Non-pigmented ciliary epithelial cell (primary cell): Measurements from ENCODE around the gene VSTM2B.
"Not testable (repeated sequence)": the region's sequence is repeated elsewhere in the genome, so short reads cannot be mapped to it uniquely, and the experiment has no call there.

Source experiments
- DNase-seq: peaks from one replicate; pipeline ENCODE4 v3.0.0-alpha.2; 2010; ENCODE audit warnings: low read depth

Gene VSTM2B

DNA sequence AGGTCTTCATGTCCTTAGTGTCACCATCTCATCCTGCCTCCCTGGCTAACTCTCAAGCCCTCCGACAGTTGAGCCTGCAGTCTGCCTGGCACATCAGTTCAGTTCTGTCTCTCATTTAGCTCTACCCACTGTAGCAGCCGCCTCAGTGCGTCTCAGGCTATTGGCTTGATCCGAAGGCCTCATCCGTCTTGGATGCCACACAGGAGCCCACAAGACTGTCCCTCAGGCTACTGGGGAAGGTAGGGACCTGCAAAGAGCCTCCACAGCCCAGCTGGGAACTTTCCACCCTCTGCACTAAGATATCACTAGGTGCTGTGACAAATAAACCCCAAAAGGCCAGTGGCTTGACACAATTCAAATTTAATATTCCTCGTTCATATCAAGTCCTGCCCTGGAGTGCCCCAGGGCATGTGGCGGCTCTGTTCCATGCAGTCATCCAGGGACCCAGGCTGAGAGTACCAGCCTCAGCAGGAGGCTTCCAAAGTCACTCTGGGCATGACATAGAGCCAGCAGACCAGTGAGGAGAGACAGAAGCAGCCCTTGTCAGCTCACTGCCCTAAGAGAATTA, 5.7 kb downstream of the VSTM2B start:
- no peak for DNase-seq

DNA sequence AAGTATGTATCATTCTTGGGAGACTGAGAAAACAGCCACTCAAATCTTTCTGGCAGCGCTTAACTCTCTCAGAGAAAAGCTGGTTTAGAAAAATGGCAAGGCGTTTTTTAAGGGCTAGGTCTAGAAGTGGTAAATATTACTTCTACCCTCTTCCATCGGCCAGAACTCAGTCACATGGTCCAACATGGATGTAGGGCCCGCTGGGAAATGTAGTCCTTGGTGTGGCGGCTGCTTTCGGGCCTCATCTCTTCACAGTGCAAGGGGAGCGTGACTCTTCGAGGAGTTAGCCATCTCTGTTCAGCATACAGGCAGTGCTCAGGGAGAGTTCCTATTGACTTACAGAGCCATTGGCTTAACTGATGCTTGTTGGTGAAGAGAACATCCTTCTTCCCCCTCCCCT, 6.3 kb downstream of the VSTM2B start:
- no peak for DNase-seq

DNA sequence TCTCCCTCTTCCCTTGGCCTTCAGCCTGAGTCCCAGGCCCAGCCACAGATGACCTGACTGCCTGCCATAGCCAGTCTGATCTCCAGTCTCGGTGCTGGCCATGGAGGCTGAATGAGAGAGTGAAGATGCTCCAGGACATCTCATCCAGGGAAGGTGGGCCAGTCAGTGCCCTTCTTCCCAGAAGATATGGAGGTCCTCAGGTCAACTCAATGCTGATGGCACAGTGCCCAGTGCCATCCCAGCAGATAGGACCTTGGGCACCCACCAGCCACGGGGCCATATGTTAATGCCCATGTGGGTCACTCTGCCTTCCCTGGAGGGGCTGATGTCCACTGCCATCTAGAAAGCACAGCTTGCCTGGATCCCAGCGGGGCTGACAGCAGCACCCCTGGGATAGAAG, 7.2 kb downstream of the VSTM2B start:
- no peak for DNase-seq

DNA sequence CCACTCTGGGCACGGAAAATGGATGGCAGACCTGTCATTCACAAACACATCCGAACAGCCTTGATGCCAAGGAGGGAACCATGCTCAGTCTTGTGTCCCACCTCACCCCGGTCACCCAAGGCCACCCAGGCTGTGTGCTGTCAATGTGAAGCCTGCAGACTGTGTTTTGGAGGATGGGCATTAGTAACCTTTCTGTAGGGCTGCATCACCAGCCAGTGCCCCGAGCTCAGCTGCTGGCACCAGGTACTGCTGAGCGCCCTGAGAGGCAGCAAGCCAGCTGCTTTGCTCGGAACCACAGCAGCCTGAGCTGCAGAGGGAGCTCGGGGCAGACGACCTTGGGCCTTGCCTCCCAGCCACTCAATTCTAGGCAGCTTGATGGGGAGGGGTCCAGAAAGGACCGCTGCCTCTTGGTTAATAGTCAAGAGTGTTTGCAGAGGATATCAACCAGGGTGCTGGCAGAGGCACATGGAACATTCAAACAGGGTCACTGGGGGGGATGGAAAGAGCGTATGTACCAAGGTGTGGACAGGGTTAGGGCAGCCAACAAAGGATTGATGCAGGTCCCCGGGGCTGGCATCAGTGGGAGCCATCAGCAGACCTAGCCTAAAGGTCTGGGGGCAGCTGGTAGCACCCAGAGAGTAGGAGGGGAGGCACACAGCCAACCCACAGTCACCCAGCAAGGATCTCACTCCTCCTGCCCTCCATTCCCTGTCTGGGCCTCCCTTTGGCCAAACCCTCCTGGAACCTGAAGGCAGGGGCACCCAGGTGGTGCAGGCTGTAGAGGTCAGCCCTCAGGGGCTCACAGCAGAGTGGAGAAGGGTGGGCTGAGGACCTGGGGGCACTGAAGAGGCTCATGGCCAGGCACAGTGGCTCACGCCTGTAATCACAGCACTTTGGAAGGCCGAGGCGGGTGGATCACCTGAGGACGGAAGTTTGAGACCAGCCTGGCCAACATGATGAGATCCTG, 8.1 kb downstream of the VSTM2B start:
- DNase-seq: no peak

DNA sequence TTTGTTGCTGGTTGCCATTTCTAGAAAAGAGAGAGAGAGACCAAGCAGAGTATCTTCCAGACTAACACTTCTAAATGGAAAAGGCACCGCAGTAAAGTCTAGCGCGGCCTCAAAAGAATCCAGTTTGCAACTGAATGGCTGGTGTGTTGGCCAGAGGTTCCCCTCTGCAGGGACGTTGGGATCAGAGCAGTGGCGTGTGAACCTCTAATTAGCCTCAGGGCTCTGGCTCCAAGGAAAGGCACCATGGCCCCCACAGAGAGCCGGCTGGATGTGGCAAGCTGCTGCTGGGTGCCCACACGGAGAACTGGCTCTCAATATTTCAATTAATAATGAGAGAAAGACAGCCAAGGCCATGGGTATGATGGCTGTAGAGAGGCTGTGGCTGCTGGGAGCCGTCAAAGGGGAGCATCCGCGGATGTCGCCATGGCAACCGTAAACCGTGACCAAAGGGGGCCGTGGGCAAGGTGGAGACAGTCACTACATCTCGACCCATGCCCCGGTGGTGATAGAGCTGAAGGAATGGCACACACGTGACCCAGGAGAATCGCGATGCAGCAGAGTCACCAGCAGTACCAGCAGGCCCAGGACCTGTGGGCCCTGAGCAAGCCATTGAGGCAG, 9.5 kb downstream of the VSTM2B start:
- no peak for DNase-seq

DNA sequence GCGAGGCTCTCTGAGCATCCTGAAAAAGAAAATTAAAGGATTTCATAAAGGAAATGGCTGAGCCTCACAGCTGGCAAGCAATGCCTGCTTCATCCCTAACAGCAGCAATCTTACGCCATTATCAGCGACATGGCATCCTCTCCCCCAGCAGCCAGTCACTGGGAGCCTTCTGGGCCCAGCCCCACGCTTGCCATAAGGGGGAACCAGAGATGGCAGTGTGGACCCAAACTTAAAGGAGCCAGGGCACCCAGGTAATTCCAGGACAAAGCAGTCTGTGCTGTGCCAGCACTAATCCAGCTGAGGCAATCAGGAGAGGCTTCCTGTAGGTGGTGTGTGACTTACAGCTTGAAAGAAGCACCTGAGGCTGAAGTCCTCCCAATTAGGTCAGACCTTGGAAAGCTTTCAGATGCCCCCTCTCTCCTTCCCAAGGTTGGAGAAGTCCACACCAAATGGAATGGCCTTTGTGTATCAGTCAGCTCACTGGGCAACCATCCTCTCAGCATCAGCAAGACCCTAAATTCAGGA, 10.3 kb downstream of the VSTM2B start:
- no peak for DNase-seq

DNA sequence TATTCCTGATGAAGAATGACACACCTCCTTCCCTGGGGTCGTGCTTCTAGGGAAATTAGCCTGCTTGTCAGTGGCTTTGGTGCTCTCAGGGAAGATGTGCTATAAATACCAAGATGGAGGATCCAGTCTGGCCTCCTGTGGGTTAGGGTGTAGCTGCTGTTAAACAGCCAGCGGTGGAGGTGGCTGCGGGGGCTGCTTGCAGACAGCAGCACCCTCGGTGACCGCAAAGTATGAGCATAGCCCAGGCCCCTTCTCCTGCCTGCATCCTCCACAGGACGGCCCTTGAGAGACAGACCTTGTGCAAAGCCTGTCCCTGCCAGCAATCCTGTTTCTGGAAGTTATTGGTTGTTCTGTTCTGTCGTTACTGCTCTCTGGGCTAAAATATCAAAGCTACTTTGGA, 11.4 kb downstream of the VSTM2B start:
- DNase-seq: no peak

DNA sequence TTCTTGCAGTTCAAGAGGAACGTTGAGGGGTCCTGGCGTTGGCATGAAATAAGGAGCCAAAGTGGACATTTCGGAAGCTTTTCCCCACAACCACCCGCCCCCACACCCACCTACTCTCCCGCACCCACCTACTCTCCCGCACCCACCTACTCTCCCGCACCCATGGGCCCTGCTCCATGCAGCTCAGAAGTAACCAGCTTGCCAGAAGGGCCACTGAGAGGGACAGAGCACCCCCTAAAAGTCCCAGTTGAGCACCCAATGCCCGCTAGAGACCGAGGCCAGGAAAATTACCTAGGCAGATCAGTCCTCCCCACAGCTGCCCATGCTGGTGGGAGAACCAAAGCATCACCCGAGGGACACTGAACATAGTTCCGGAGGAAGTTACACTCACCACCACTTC, 11.8 kb downstream of the VSTM2B start:
- no peak for DNase-seq

DNA sequence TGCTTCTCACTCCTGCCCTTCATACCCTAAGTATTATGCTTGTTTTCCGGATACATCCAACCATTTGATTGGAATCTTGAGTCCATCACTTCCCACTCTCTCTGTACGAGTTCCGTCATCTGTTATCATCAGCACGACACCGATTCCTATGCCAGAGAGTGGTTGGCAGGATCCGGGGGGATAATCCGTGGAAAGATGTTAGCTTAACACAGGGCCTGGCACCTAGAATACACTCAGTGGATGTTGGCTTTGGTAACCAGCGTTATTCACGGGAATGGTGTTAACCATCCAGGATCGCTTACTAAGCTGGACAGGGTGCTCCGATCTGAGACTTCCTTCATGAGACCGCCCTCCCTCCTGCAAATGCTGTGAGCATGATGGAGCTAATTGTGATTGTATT, 12.4 kb downstream of the VSTM2B start:
- no peak for DNase-seq

DNA sequence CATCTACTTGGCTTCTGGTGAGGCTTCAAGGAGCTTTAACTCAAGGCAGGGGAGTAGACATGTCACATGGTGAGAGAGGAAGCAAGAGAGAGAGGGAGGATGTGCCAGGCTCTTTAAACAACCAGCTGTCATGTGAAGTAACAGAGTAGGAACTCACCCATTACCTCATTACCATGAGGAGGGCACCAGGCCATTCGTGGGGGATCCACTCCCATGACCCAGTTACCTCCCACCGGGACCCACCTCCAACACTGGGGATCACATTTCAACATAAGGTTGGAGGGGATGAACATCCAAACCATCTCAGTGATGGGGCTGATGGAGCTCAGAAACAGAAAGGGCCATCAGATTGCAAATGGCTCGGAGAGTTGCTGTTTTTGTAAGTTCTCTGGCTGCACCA, 12.9 kb downstream of the VSTM2B start:
- no peak for DNase-seq

DNA sequence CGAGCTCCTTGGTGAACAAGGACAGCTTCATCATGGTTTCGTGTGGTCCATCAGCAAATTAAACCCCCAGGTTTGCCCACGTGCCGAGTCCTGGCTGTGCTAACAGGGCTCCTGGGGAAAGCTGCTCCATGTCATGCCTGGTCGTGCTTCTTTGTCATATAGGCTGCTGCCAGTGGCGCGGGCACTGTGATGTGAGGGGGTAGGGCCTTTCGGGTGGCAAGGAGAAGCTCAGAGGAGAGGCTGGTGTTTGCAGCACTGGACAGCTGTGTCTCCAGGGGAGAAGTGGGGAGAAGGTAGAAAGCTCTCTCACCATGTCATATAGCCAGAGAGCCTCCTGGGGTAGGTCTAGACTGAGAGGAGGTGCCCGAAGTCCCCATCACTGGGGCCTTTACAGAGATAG, 13.3 kb downstream of the VSTM2B start:
- DNase-seq: no peak

DNA sequence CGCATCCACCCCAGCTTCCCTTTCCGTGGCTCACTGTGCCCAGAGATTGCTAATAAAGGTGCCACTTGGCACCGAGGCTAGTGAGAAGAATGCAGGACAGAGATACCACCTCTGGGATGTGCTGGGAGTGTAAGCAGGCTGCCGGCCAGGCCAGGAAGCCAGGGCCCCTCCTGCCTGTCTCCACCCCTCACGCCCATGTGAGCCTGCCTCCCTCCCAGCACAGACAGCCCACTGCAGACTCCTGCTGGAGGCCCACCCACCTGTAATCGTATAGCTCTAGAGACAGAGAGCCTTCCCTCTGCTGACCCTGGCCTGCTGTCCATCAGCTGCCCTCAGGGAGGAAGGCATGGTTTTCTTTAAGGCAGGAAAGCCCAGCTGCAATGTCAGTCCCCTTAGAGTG, 13.9 kb downstream of the VSTM2B start:
- no peak for DNase-seq

DNA sequence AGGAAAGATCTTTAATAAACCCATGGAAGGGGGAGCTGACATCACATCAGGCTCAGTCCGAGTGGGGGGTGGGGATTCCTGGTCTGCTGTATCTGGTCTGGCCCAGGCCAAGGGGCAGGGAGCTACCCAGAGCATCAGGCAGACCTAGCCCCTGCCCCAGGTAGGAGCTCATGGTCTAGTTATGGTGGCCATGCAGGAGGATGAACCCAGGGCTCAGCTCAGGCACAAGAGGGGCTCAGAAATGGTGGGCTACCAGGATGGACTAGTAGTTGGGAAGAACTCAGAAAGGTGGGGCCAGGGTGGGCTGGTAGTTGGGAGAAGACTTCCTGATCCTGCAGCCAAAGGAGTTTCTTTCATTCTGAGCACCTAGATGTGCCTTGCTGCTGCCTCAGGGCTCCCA, 14.3 kb downstream of the VSTM2B start:
- DNase-seq: no peak

DNA sequence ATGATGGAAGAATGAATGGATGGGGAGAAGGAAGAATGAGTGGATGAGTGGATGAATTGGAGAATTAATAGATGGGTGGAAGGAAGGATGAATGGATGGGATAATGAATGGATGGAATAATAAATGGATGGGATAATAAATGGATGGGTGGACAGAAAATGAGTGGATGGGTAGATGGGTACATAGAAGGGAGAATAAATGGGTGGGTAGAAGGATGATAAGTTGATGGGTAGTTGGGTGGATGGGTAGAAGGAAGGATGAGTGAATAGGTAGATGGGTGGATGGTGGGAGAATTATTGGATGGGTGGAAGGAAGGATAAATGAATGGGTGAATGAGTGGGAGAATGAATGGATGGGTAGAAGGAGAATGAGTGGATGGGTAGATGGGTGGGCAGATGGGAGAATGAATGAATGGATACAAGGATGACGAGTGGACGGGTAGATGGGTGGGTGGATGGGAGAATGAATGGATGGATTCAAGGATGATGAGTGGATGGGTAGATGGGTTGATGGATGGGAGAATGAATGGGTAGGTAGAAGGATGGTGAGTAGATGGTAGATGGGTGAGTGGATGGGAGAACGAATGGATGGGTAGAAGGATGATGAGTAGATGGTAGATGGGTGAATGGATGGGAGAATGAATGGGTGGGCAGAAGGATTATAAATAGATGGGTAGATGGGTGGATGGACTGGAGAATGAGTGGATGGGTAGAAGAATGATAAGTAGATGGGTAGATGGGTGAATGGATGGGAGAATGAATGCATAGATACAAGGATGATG, 15.9 kb downstream of the VSTM2B start:
- DNase-seq: no peak

DNA sequence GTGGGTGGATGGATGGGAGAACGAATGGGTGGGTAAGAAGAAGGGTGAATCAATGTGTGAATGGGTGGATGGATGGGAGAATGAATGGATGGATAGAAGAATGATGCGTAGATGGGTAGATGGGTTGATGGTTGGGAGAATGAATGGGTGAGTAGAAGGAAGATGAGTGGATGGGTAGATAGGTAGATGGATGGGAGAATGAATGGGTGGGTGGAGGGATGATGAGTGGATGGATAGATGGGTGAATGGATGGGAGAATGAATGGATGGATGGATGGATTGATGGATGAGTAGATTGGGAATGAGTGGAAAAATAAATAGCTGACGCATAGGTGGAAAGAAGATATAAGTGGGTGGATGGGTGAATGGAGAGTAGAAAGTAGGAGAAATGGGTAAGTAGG, 16.5 kb downstream of the VSTM2B start:
- DNase-seq: no peak

DNA sequence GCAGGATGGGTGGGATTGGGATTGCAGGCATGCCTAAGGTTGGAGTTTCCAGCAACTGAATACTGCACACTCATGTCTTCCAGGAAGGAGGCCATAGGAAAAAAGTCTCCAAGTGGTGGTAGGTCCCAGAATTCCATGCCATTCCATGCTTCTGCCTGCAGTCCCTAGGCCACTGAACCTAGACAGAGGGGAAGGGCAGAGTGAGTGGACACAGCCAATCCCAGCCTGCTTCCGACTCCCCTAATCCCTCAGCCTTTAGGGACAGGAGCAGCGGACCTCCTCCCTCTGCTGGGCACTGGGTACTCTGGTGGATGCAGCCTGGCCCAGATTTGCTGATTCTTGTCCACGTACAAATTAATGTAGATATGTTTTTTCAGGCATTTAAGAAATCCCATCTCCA, 17.0 kb downstream of the VSTM2B start:
- no peak for DNase-seq

DNA sequence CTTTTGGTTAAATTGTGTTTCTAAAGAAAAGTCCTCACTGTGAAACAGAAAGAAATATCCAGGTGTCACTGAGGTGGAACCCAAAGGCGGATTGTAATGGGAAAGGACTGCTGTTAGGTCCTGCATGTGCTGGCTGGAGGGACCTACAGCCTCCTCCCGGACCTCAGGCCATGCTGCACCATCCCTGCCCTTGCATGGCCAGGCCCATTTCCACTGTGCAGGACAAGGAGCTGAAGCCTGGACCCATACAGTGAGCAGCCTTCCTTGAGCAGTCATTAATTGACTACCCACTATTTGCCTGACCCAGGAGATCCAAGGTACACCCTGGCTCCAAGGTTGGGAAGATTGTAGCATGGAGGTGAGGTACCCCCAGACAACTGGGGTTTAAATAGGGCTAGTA, 17.6 kb downstream of the VSTM2B start:
- DNase-seq: no peak

DNA sequence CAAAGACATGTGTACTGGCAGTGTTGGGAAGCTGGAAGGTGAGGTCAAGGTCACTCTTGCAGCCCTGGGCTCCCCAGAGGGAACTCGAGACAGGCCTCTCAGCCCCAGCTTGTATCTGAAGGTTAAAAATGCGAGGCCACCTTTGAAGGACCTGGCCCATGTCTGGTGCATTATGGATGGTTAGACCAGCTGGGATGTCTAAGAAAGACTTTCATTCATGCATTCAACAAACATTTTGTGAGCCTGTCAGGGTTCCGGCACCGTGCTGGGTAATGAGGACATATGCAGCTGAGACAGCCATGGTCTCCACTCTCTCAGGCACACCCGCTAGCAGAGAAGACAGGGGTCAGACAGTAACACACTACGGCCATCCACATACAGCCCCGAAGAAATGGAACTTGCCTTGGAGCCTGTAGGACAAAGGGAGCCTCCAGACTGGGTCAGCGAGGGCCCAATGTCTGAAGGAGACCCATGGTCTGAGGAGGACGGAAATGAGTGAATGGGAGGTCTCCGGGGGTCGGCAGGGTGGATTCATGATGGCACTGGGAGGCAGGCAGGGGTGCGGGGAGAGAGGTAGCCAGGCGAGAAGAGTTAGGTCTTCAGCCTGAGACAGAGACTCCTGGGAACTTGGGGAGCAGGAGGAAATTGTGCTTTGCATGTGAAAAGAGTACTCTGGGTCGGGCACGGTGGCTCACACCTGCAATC, 19.0 kb downstream of the VSTM2B start:
- DNase-seq: no peak

DNA sequence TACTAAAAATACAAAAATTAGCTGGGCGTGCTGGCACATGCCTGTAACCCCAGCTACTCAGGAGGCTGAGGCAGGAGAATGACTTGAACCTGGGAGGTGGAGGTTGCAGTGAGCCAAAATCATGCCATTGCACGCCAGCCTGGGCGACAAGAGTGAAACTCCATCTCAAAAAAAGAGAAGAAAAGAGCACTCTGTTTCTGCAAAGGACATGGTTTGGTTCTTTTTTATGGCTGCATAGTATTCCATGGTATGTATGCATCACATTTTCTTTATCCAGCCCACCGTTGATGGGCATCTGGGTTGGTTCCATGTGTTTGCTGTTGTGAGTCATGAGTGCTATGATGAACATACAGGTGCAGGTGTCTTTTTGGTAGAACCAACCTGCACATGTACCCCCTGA, 19.7 kb downstream of the VSTM2B start:
- DNase-seq: not testable (repeated sequence)

DNA sequence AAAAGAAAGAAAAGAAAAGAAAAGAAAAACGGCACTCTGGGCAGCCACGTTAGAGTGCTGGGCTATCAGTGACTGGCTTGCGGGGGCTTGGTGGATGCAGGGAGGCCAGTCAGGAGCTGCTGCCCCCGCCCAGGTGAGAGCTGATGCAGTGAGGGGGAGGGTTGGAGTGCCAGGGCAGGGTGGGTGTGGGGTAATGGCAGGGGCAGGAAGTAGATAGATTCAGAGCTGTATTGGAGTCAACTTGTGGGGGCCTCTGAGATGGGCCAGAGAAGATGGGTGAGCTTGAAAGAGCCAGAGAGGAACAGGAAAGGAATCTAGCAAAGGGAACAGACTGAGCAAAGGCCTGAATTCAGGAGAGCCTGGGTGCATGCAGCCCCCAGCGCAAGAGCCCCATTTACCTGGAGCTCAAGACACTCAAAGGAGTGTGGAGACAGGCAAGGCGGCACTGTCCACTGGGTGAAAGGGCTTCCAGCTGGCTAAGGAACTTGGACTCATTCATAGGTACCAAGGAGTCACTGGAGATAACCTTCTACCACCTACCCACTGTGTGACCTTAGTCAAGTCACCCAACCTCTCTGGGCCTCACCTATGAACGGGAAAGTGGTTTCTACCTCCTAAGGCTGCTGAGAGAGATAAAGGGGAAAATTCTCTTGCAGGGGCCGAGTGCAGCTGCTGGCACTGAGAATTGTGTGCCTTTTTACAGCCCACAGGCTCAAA, 20.2 kb downstream of the VSTM2B start:
- DNase-seq: no peak

DNA sequence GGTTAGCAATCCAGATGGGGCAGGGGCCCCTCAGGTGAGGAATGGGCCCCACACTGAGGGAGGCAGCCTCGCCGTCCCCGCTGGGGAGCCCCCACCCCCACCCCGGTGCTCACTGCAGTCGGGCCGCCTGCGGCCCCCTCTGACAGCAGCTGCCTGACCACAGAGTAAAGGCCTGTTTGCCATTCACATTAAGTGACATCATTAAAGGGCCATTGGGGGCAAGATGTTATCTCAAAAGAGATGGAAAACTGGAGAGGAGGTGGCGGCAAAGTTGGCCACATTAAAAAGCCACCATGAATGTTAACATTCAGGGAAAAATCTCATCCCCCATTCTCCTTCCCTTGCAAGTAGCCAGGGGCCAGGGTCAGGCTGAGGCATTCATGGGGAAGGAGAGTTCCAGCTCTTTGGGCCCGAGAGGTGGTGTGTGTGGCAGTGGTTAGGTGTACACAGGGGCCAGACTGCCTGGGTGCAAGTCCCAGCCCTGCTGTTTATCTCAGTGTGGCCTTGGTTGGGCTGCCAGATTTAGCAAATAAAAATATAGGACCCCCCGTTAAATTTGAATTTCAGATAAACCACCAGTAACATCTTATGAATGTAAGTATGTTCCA, 20.9 kb downstream of the VSTM2B start:
- DNase-seq: no peak
